Sigmoid colon (tissue), 7 donors: Measurements from ENCODE around the gene BRIX1. TPM values are rescaled to one million over a fixed set of nuclear protein-coding genes. Genes with fewer than 3 reads are reported as not detected.
A peak's percentile ranks its signal among the peaks of the same experiment; 100 is the strongest.

ENCODE experiments used
- DNase-seq: peaks from one replicate; pipeline ENCODE4 v3.0.0-alpha.2; 2019
- H3K27ac ChIP-seq, 4 donors: fragments of 200-600 bp; sonication (generic); one replicate each; pipeline ENCODE4 v1.5.1; 2016 to 2019; ENCODE audit warnings: mild to moderate bottlenecking in 1 of 4
- H3K27me3 ChIP-seq, 3 donors: fragments of 200-600 bp; sonication (generic); one replicate each; pipeline ENCODE4 v1.5.1; 2019; ENCODE audit warnings: mild to moderate bottlenecking in 1 of 3
- H3K36me3 ChIP-seq, 4 donors: fragments of 200-600 bp; sonication (generic); one replicate each; pipeline ENCODE4 v1.5.1; 2016 to 2019
- H3K4me1 ChIP-seq, 4 donors: fragments of 200-600 bp; sonication (generic); one replicate each; pipeline ENCODE4 v1.5.1; 2017 to 2019
- H3K4me3 ChIP-seq, 4 donors: fragments of 200-600 bp; sonication (generic); one replicate each; pipeline ENCODE4 v1.5.1; 2017 to 2019; ENCODE audit warnings: mild to moderate bottlenecking in 2 of 4, moderate library complexity in 1 of 4
- H3K9me3 ChIP-seq, 4 donors: fragments of 200-600 bp in 3 of 4; sonication (generic) in 3 of 4; one replicate each; pipeline versions ENCODE4 v1.5.1 to v1.6.1; 2013 to 2019
- EP300 ChIP-seq, 4 donors: sonication (generic); formaldehyde crosslinking; IDR thresholded peaks; one replicate each; pipeline ENCODE4 v1.6.1; 2017; ENCODE audit warnings: antibody characterized with exemption in 4 of 4
- POLR2A ChIP-seq, 2 donors: fragments of 450-650 bp; IDR thresholded peaks; one replicate each; pipeline ENCODE4 v1.6.1; 2016; ENCODE audit warnings: antibody characterized with exemption in 2 of 2, mild to moderate bottlenecking in 2 of 2, moderate library complexity in 2 of 2
- POLR2AphosphoS5 ChIP-seq, 4 donors: sonication (generic); formaldehyde crosslinking; IDR thresholded peaks; one replicate each; pipeline ENCODE4 v1.6.1; 2017; ENCODE audit warnings: antibody characterized with exemption in 4 of 4
- WGBS, 2 donors: extraction: QIAGEN DNeasy Blood & Tissue Kit; methylation state at CpG; one replicate each; pipeline ENCODE4 v1.1.7; 2013; 5-methylcytosine and 5-hydroxymethylcytosine counted together
- intact Hi-C: fragments of 100-400 bp; cut with DNase I; formaldehyde crosslinking; loops from one replicate; pipeline ENCODE4 v1.15.1; 2023
- polyA plus RNA-seq, 3 donors: library from polyadenylated mRNA; stranded (reverse); fragments of 200-250 nt; gene quantifications; one replicate each; pipeline ENCODE4 v1.2.3, GENCODE V29; 2013
- total RNA-seq, 4 donors: library from RNA; depleted of rRNA; stranded (reverse); fragments of >200 nt; gene quantifications; one replicate each; pipeline ENCODE4 v1.1.0, GENCODE V29; 2016
- TF ChIP-seq, protein P1 (sequence below), 4 experiments: fragments of 450-650 bp in 3 of 4; fragments of 200-600 bp in 1 of 4; IDR thresholded peaks; one replicate each; pipeline ENCODE4 v1.5.1; 2016 to 2019; ENCODE audit warnings: antibody characterized with exemption in 4 of 4, mild to moderate bottlenecking in 3 of 4, moderate library complexity in 2 of 4
- donor health status: healthy with polysubstance abuse.
- donor health status: Bipolar disorder and iron deficiency.
- donor health status: healthy.

The BRIX1 gene
- total and polyA plus RNA-seq, 7 donors, result 8.6 to 26.0 (median 20.2) TPM

DNA sequence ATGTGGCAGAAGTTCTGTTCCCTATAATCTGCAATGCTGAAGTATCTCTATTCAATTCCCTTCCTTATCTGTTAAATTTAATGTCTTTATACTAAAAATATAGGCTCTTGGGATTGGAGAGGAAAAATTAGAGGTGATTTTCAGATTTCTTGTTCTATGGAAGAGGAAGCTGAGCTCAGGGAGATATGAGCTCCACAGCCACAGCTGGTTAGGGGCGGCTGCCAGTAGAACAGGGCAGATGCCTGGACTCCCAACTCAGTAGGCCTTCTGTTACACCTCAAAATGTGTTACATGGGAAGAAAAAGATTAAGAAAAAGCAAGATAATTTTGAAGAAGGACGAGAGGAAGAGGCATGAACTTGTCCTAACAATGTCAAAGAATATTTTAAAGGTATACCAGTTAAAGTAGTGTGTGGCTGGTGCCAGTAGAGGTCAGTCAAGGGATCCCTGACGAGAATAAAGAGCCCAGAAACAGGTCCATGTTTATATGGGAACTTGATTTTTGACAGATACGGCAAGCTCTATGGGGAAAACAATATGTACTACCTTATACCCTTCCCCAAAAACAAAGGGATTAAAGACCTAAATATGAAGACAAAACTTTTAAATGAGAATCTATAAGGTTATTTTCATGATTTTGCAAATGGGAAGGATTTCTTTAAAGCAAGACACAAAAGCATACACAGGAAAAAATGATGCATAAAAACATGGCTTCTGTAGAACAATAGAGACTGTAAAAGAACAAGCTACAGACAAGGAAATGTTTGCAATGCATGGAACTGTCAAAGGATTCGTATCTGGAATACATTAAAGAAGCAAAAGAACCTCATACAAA, 42.6 kb downstream of the BRIX1 start:
- H3K27ac ChIP-seq, result no peak overlapping the region
- TF ChIP-seq POLR2A (IDR thresholded peaks at IDR 0.05), result no peak
- TF ChIP-seq POLR2AphosphoS5 (IDR thresholded peaks at IDR 0.05), result no peak
- no peak for TF ChIP-seq EP300 (IDR thresholded peaks at IDR 0.05)
- TF ChIP-seq, protein P1, sequence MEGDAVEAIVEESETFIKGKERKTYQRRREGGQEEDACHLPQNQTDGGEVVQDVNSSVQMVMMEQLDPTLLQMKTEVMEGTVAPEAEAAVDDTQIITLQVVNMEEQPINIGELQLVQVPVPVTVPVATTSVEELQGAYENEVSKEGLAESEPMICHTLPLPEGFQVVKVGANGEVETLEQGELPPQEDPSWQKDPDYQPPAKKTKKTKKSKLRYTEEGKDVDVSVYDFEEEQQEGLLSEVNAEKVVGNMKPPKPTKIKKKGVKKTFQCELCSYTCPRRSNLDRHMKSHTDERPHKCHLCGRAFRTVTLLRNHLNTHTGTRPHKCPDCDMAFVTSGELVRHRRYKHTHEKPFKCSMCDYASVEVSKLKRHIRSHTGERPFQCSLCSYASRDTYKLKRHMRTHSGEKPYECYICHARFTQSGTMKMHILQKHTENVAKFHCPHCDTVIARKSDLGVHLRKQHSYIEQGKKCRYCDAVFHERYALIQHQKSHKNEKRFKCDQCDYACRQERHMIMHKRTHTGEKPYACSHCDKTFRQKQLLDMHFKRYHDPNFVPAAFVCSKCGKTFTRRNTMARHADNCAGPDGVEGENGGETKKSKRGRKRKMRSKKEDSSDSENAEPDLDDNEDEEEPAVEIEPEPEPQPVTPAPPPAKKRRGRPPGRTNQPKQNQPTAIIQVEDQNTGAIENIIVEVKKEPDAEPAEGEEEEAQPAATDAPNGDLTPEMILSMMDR (IDR thresholded peaks at IDR 0.05), result peak in 2 of 4 experiments; percentile 12 to 35
- intact Hi-C loops, result no loop called here
- H3K27me3 ChIP-seq, result no peaks in the 10 kb centered on the region
- WGBS, 2 donors, result 43 to 62% methylated on average over 5 of the region's 5 CpGs
- no peak overlapping the region for H3K4me3 ChIP-seq
- no peaks in the 10 kb centered on the region for H3K4me1 ChIP-seq
- no peak for DNase-seq
- no peaks in the 10 kb centered on the region for H3K9me3 ChIP-seq
- H3K36me3 ChIP-seq, result peaks cover 0 to 22% (median 5%) of the 10 kb centered on the region in 4 donors

DNA sequence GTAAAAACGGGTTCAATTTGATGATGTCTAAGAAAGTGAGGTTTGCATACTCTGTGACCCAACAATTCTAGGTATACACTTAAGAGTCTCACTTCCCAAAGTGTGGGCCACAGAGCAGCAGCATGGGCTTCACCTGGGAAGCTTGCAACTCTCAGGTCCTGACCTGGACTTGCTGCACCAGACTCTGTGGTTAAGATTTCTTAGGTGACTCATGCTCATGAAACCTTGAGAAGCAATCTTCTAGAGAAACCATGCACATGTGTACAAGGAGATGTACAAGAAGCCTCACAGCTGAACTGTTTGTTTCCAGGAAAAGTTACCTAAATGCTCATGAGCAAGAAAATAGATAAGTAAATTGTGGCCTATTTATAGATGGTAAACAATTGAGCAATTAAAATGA, 43.8 kb downstream of the BRIX1 start:
- Histone ChIP-seq H3K27me3 (no peaks in the 10 kb centered on the region), H3K27ac (no peak overlapping the region), H3K4me1 (no peaks in the 10 kb centered on the region), H3K36me3 (peaks cover 0 to 12% (median 5%) of the 10 kb centered on the region in 4 donors), H3K4me3 (no peak overlapping the region), H3K9me3 (no peaks in the 10 kb centered on the region)
- WGBS, 2 donors, result 74 to 96% methylated on average over 1 of the region's 1 CpG
- intact Hi-C loops, result no loop called here
- TF ChIP-seq EP300 (IDR thresholded peaks at IDR 0.05) (no peak), POLR2AphosphoS5 (IDR thresholded peaks at IDR 0.05) (no peak), POLR2A (IDR thresholded peaks at IDR 0.05) (no peak)
- TF ChIP-seq, protein P1 (IDR thresholded peaks at IDR 0.05), result no peak
- DNase-seq, result no peak

DNA sequence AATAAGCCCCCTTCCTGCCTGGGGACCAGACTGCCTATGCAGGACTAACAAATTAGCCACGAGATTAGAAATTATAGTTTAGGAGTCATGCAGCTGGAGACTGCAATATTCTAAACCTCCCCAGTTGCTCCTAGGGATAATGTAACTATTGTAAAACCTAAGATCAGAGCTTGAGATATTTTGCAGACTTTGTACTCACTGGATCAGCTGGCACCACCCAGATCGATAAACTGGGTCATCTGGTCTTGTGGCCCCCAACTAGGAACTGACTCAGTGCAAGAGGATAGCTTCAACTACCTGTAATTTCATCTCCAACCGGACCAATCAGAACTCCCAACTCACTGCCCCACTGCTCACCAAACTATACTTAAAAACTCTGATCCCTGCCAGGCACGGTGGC, 52.0 kb downstream of the BRIX1 start:
- TF ChIP-seq POLR2AphosphoS5 (IDR thresholded peaks at IDR 0.05) (no peak), EP300 (IDR thresholded peaks at IDR 0.05) (no peak), POLR2A (IDR thresholded peaks at IDR 0.05) (no peak)
- TF ChIP-seq, protein P1 (IDR thresholded peaks at IDR 0.05), result no peak
- Histone ChIP-seq H3K4me3 (no peak overlapping the region), H3K27me3 (no peaks in the 10 kb centered on the region), H3K9me3 (no peaks in the 10 kb centered on the region), H3K36me3 (no peaks in the 10 kb centered on the region), H3K4me1 (no peaks in the 10 kb centered on the region), H3K27ac (no peak overlapping the region)
- 88 to 93% methylated on average over 4 of the region's 4 CpGs for WGBS, 2 donors
- no peak for DNase-seq
- intact Hi-C loops, result no loop called here

DNA sequence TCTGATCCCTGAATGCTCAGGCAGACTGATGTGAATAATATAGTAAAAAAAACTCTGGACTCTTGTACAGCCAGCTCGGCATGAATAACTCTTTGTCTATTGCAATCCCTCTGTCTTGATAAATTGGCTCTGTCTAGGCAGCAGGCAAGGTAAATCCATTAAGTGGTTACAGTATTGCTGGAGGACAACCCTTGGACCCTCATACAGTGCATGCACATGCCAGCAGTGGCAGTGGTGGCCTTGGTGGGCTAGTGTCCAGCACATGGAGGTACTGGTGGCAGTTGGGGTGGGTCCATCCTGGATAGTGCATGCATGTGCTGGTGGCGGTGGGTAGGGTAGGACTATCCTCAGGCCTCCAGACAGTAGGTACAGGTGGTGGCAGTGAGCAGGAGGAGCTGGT, 52.7 kb downstream of the BRIX1 start:
- no peak for DNase-seq
- intact Hi-C loops, result no loop called here
- Histone ChIP-seq H3K4me1 (no peaks in the 10 kb centered on the region), H3K27ac (no peak overlapping the region), H3K4me3 (no peak overlapping the region), H3K36me3 (no peaks in the 10 kb centered on the region), H3K9me3 (no peaks in the 10 kb centered on the region), H3K27me3 (no peaks in the 10 kb centered on the region)
- no peak for TF ChIP-seq EP300 (IDR thresholded peaks at IDR 0.05)
- TF ChIP-seq POLR2AphosphoS5 (IDR thresholded peaks at IDR 0.05), result no peak
- TF ChIP-seq, protein P1 (IDR thresholded peaks at IDR 0.05), result no peak
- no peak for TF ChIP-seq POLR2A (IDR thresholded peaks at IDR 0.05)
- whole genome bisulfite sequencing, 2 donors, result 95 to 98% methylated on average over 2 of the region's 2 CpGs
